SK-N-SH (cell line): Measurements from ENCODE around the gene FAM47E. TPM values are rescaled to one million over a fixed set of nuclear protein-coding genes. Genes with fewer than 3 reads are reported as not detected.

Experiments
- CTCF ChIA-PET: fragments of 300-600, 350-600 bp; formaldehyde crosslinking; extraction: SDS; loops from one replicate; lab custom pipeline; 2021; lab: Yijun Ruan, JAX
- POLR2A ChIA-PET: fragments of 350-600 bp; sonication (Branson Sonifier 250); formaldehyde crosslinking; extraction: SDS; loops from one replicate; lab custom pipeline; 2020; ENCODE audit warnings: antibody characterized with exemption, inconsistent platforms; lab: Yijun Ruan, JAX
- DNase-seq: peaks from one replicate; pipeline ENCODE4 v3.0.0; 2012
- H2AFZ ChIP-seq: fragments of 200-600 bp; sonication (generic); 2 replicates; pipeline ENCODE4 v1.8.1; 2016; ENCODE audit warnings: antibody characterized with exemption, mild to moderate bottlenecking, low read depth
- H3F3A ChIP-seq: fragments of 200-600 bp; sonication (generic); replicated peaks from 2 replicates; pipeline ENCODE3; 2016; ENCODE audit warnings: antibody characterized with exemption, mild to moderate bottlenecking; ENCODE audit not compliant: insufficient read depth
- H3K27ac ChIP-seq, 2 experiments: fragments of 200-500 bp in 1 of 2; fragments of 200-600 bp in 1 of 2; sonication (Bioruptor generic) in 1 of 2; sonication (generic), shearing (Covaris generic) in 1 of 2; 2 replicates each; pipeline versions ENCODE4 v1.5.1 to v1.6.1; 2014 to 2016; ENCODE audit warnings: low read depth in 2 of 2, inconsistent platforms in 1 of 2, low read length in 1 of 2, mild to moderate bottlenecking in 1 of 2, mixed read lengths in 1 of 2
- H3K27me3 ChIP-seq: fragments of 200-600 bp; sonication (generic), shearing (Covaris generic); 2 replicates; pipeline ENCODE4 v1.6.1; 2016; ENCODE audit warnings: mixed run types; ENCODE audit not compliant: insufficient read depth
- H3K36me3 ChIP-seq, 2 experiments: fragments of 200-500 bp in 1 of 2; fragments of 200-600 bp in 1 of 2; sonication (Bioruptor generic) in 1 of 2; sonication (generic) in 1 of 2; replicated peaks in 1 of 2; 2 replicates each; pipeline versions ENCODE3 to v1.5.1; 2014 to 2016; ENCODE audit warnings: low read length in 1 of 2, mild to moderate bottlenecking in 1 of 2; ENCODE audit not compliant: insufficient read depth in 2 of 2, control insufficient read depth in 1 of 2
- H3K4me1 ChIP-seq, 2 experiments: fragments of 200-500 bp in 1 of 2; fragments of 200-600 bp in 1 of 2; sonication (Bioruptor generic) in 1 of 2; sonication (generic), shearing (Covaris generic) in 1 of 2; 2 replicates each; pipeline versions ENCODE4 v1.5.1 to v1.6.1; 2014 to 2016; ENCODE audit warnings: low read depth in 1 of 2, low read length in 1 of 2, mixed run types in 1 of 2; ENCODE audit not compliant: insufficient read depth in 2 of 2, control insufficient read depth in 1 of 2
- H3K4me2 ChIP-seq: fragments of 200-600 bp; sonication (generic), shearing (Covaris generic); 2 replicates; pipeline ENCODE4 v1.6.1; 2017; ENCODE audit warnings: mixed run types
- H3K4me3 ChIP-seq, 2 experiments: fragments of 200-500 bp in 1 of 2; fragments of 200-600 bp in 1 of 2; sonication (Bioruptor generic) in 1 of 2; sonication (generic), shearing (Covaris generic) in 1 of 2; 2 replicates each; pipeline versions ENCODE4 v1.5.1 to v1.8.1; 2014 to 2016; ENCODE audit warnings: low read depth in 2 of 2, inconsistent platforms in 1 of 2, low read length in 1 of 2, mild to moderate bottlenecking in 1 of 2, mixed read lengths in 1 of 2, moderate library complexity in 1 of 2
- H3K79me2 ChIP-seq: fragments of 200-600 bp; sonication (generic); 2 replicates; pipeline ENCODE4 v1.8.1; 2017; ENCODE audit warnings: mild to moderate bottlenecking; ENCODE audit not compliant: insufficient read depth
- H3K9ac ChIP-seq: fragments of 200-600 bp; sonication (generic); 2 replicates; pipeline ENCODE4 v1.6.1; 2017; ENCODE audit warnings: mixed run types
- H3K9me2 ChIP-seq: fragments of 200-600 bp; sonication (generic); 2 replicates; pipeline ENCODE4 v1.6.1; 2017; ENCODE audit warnings: mixed run types
- H3K9me3 ChIP-seq: fragments of 200-600 bp; sonication (generic); 2 replicates; pipeline ENCODE4 v1.6.1; 2017; ENCODE audit warnings: mixed run types, mild to moderate bottlenecking, moderate library complexity
- H4K20me1 ChIP-seq: fragments of 200-600 bp; sonication (generic); 2 replicates; pipeline ENCODE4 v1.6.1; 2017; ENCODE audit warnings: mild to moderate bottlenecking, mixed run types; ENCODE audit not compliant: insufficient read depth
- CHD2 ChIP-seq: fragments of 150-350 bp; IDR thresholded peaks from 2 replicates; pipeline ENCODE4 v1.6.1; 2018; ENCODE audit warnings: low read length; ENCODE audit not compliant: partially characterized antibody
- EZH2phosphoT487 ChIP-seq: fragments of 200-600 bp; sonication (generic); IDR thresholded peaks from 2 replicates; pipeline ENCODE4 v1.6.1; 2017; ENCODE audit warnings: low read depth, mixed run types, mild to moderate bottlenecking, antibody characterized with exemption, moderate library complexity, borderline replicate concordance
- MXI1 ChIP-seq: IDR thresholded peaks from 2 replicates; pipeline ENCODE4 v1.6.1; 2012; ENCODE audit warnings: mild to moderate bottlenecking, low read depth, low read length, improper control_type of control experiment
- NRF1 ChIP-seq: IDR thresholded peaks from 2 replicates; pipeline ENCODE4 v1.6.1; 2012; ENCODE audit warnings: low read depth, mild to moderate bottlenecking, low read length
- POLR2AphosphoS5 ChIP-seq: IDR thresholded peaks from 2 replicates; pipeline ENCODE4 v1.6.1; 2012; ENCODE audit warnings: low read depth, low read length
- RAD21 ChIP-seq: IDR thresholded peaks from 2 replicates; pipeline ENCODE4 v1.6.1; 2012; ENCODE audit warnings: mild to moderate bottlenecking, low read length
- REST ChIP-seq: IDR thresholded peaks from 2 replicates; pipeline ENCODE4 v1.6.1; 2012; ENCODE audit warnings: mild to moderate bottlenecking, low read depth, low read length, moderate library complexity
- SIN3A ChIP-seq: IDR thresholded peaks from 2 replicates; pipeline ENCODE4 v1.6.1; 2012; ENCODE audit warnings: low read depth, mild to moderate bottlenecking, low read length, moderate library complexity, borderline replicate concordance
- SMC3 ChIP-seq: IDR thresholded peaks from 2 replicates; pipeline ENCODE4 v1.6.1; 2012; ENCODE audit warnings: low read depth, low read length, improper control_type of control experiment
- TCF12 ChIP-seq: IDR thresholded peaks from 2 replicates; pipeline ENCODE4 v1.4.0; 2012
- USF2 ChIP-seq: fragments of 150-350 bp; IDR thresholded peaks from 2 replicates; pipeline ENCODE4 v1.6.1; 2017; ENCODE audit warnings: antibody characterized with exemption, low read length, low read depth, borderline replicate concordance
- WGBS: methylation state at CpG from one replicate; pipeline ENCODE4 v1.1.6; 2017; ENCODE audit warnings: low lambda C conversion rate; 5-methylcytosine and 5-hydroxymethylcytosine counted together
- polyA plus RNA-seq, 3 experiments: library from polyadenylated mRNA; depleted of rRNA; stranded (reverse); fragments of >200 nt; gene quantifications; 2 replicates each; pipeline ENCODE4 v1.2.3, GENCODE V29; 2012
- TF ChIP-seq, protein P1 (sequence below): fragments of 200-600 bp; sonication (generic); IDR thresholded peaks from 2 replicates; pipeline ENCODE4 v1.6.1; 2017; ENCODE audit warnings: antibody characterized with exemption, mild to moderate bottlenecking, moderate library complexity

Gene FAM47E
- polyA plus RNA-seq, 1 of the 3 experiments (the other 2 are of a cell fraction), result 1.8 TPM

DNA sequence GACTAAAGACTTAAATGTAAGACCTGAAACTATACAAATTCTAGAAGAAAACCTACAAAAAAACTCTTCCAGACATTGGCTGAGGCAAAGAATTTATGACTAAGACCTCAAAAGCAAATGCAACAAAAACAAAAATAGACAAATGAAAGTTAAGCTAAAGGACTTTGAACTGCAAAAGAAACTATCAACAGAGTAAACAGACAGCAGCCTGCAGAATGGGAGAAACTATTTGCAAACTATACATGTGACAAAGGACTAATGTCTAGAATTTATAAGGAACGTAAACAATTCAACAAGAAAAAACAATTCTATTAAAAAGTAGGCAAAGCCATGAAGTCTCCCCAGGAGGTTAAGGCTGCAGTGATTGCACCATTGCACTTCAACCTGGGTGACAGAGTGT, 9.1 kb downstream of the FAM47E start (continued):
- TF ChIP-seq REST (no peak), NRF1 (no peak), TCF12 (no peak), EZH2phosphoT487 (no peak), RAD21 (no peak), USF2 (no peak), CHD2 (no peak)

DNA sequence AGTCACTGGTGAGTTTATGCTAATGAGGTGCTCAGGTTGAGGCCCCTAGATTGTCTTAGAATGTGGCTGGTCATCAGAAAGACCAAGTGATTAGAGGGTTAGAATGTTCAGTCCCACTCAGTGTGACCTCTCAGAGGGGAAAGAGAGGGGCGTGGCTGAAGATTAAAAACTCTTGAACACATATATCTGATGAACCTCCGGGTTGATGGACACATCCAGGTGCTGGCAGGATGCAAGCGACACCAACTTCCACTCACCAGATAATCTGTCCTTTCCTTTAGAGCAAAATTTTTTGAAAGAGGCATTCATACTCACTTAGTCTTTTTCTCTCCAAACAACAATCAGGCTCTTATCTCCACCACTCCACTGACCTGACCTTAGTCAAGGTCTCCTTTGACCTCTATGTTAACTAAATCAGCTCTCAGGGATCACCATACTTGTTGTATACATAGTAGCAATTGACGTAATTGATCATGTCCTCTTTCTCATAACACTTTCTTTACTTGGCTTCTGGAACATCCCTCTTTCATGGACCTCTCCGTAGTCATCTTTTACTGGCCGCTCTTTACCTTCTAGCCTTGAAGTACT, 14.2 kb downstream of the FAM47E start:
- Histone ChIP-seq H3K4me2 (no peak overlapping the region), H2AFZ (no peak overlapping the region), H3F3A (no peaks in the 10 kb centered on the region), H3K4me3 (no peak overlapping the region), H3K9me2 (no peaks in the 10 kb centered on the region), H3K4me1 (no peaks in the 10 kb centered on the region), H3K79me2 (no peaks in the 10 kb centered on the region), H4K20me1 (no peaks in the 10 kb centered on the region), H3K27ac (no peak overlapping the region), H3K9me3 (no peaks in the 10 kb centered on the region), H3K9ac (no peak overlapping the region), H3K36me3 (no peaks in the 10 kb centered on the region), H3K27me3 (no peaks in the 10 kb centered on the region; the same call in 1 of the 2 replicates)
- 77% methylated on average over 6 of the region's 6 CpGs for WGBS
- CTCF ChIA-PET, result no interaction called here
- DNase-seq, result no peak
- no peak for TF ChIP-seq POLR2AphosphoS5
- TF ChIP-seq MXI1, result no peak
- no peak for TF ChIP-seq TCF12
- TF ChIP-seq USF2, result no peak
- TF ChIP-seq, protein P1, sequence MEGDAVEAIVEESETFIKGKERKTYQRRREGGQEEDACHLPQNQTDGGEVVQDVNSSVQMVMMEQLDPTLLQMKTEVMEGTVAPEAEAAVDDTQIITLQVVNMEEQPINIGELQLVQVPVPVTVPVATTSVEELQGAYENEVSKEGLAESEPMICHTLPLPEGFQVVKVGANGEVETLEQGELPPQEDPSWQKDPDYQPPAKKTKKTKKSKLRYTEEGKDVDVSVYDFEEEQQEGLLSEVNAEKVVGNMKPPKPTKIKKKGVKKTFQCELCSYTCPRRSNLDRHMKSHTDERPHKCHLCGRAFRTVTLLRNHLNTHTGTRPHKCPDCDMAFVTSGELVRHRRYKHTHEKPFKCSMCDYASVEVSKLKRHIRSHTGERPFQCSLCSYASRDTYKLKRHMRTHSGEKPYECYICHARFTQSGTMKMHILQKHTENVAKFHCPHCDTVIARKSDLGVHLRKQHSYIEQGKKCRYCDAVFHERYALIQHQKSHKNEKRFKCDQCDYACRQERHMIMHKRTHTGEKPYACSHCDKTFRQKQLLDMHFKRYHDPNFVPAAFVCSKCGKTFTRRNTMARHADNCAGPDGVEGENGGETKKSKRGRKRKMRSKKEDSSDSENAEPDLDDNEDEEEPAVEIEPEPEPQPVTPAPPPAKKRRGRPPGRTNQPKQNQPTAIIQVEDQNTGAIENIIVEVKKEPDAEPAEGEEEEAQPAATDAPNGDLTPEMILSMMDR, result no peak
- no peak for TF ChIP-seq SIN3A
- TF ChIP-seq SMC3, result no peak
- POLR2A ChIA-PET, result no interaction called here
